Measurements from ENCODE around the gene RABGEF1. TPM values are rescaled to one million over a fixed set of nuclear protein-coding genes. Genes with fewer than 3 reads are reported as not detected.

RABGEF1 gene
- total RNA-seq, 1 experiment from 2014 or later: 35.2 TPM

- H3K9me3 ChIP-seq (ENCODE audit: insufficient read depth, low read depth): no peaks in the 10 kb centered on the region
- no peaks in the 10 kb centered on the region for H3K9me2 ChIP-seq (ENCODE audit: insufficient read depth)
- H3K27ac ChIP-seq: no peak overlapping the region
- CTCF ChIA-PET: no interaction called here
- no peak overlapping the region for H2AFZ ChIP-seq
- no peak overlapping the region for H3K4me3 ChIP-seq
- intact Hi-C loops (cut with micrococcal nuclease; ENCODE audit: unreplicated experiment): loop anchor here (5.0 kb wide), 1 partner anchor 524 kb away; no protein-coding TSS in a partner anchor
- H3K79me2 ChIP-seq (ENCODE audit: low read depth): no peaks in the 10 kb centered on the region
- no peaks in the 10 kb centered on the region for H3F3A ChIP-seq (ENCODE audit: insufficient read depth, low read depth)
- H3K4me2 ChIP-seq: no peak overlapping the region
- TF ChIP-seq CTCF (conservative IDR thresholded peaks at IDR 0.05) (no peak), EZH2 (IDR thresholded peaks at IDR 0.05; ENCODE audit: low read depth) (no peak)
- DNase-seq: no peak
- POLR2A ChIA-PET (ENCODE audit: unreplicated experiment): no interaction called here
- H3K27me3 ChIP-seq (ENCODE audit: insufficient read depth, low read depth): no peaks in the 10 kb centered on the region
- H3K36me3 ChIP-seq (ENCODE audit: low read depth): no peaks in the 10 kb centered on the region
- H4K20me1 ChIP-seq (ENCODE audit: insufficient read depth): no peaks in the 10 kb centered on the region
- H3K4me1 ChIP-seq (replicated peaks; ENCODE audit: insufficient read depth): no peaks in the 10 kb centered on the region
- BruUV-seq (replicated peaks): no TSS peak
Measured at GRCh38 chr7:66696774-66697191, 43.8 kb upstream of the RABGEF1 start.

- H3K9me2 ChIP-seq (ENCODE audit: insufficient read depth): no peaks in the 10 kb centered on the region
- no peaks in the 10 kb centered on the region for H3K36me3 ChIP-seq (ENCODE audit: low read depth)
- H4K20me1 ChIP-seq (ENCODE audit: insufficient read depth): no peaks in the 10 kb centered on the region
- H3K4me1 ChIP-seq (replicated peaks; ENCODE audit: insufficient read depth): no peaks in the 10 kb centered on the region
- no peak overlapping the region for H3K27ac ChIP-seq
- H3K9me3 ChIP-seq (ENCODE audit: insufficient read depth, low read depth): no peaks in the 10 kb centered on the region
- H3K79me2 ChIP-seq (ENCODE audit: low read depth): no peaks in the 10 kb centered on the region
- ChIA-PET CTCF (interaction anchor here (0.6 kb wide), 1 partner anchor 141 kb away, joined by 5 read pairs; no protein-coding TSS in a partner anchor), POLR2A (ENCODE audit: unreplicated experiment) (interaction anchor here (0.6 kb wide), 1 partner anchor 14 kb away, joined by 6 read pairs; no protein-coding TSS in a partner anchor)
- H3K4me2 ChIP-seq: no peak overlapping the region
- DNase-seq: no peak
- no TSS peak for BruUV-seq (replicated peaks)
- no peaks in the 10 kb centered on the region for H3K27me3 ChIP-seq (ENCODE audit: insufficient read depth, low read depth)
- no peak overlapping the region for H3K4me3 ChIP-seq
- H3F3A ChIP-seq (ENCODE audit: insufficient read depth, low read depth): no peaks in the 10 kb centered on the region
- H2AFZ ChIP-seq: no peak overlapping the region
- intact Hi-C loops (cut with micrococcal nuclease; ENCODE audit: unreplicated experiment): loop anchor here (5.0 kb wide), 1 partner anchor 525 kb away; no protein-coding TSS in a partner anchor
- TF ChIP-seq EZH2 (IDR thresholded peaks at IDR 0.05; ENCODE audit: low read depth): no peak
- TF ChIP-seq CTCF (conservative IDR thresholded peaks at IDR 0.05): no peak
Measured at GRCh38 chr7:66697449-66698438, 42.8 kb upstream of the RABGEF1 start.

- intact Hi-C loops (cut with micrococcal nuclease; ENCODE audit: unreplicated experiment): loop anchor here (5.0 kb wide), 1 partner anchor 526 kb away; no protein-coding TSS in a partner anchor
- no peaks in the 10 kb centered on the region for H4K20me1 ChIP-seq (ENCODE audit: insufficient read depth)
- H3K27me3 ChIP-seq (ENCODE audit: insufficient read depth, low read depth): no peaks in the 10 kb centered on the region
- no peak for DNase-seq
- no peaks in the 10 kb centered on the region for H3K79me2 ChIP-seq (ENCODE audit: low read depth)
- no peaks in the 10 kb centered on the region for H3K9me2 ChIP-seq (ENCODE audit: insufficient read depth)
- TF ChIP-seq EZH2 (IDR thresholded peaks at IDR 0.05; ENCODE audit: low read depth) (no peak), CTCF (conservative IDR thresholded peaks at IDR 0.05) (no peak)
- H3K36me3 ChIP-seq (ENCODE audit: low read depth): no peaks in the 10 kb centered on the region
- no peak overlapping the region for H3K27ac ChIP-seq
- CTCF ChIA-PET: no interaction called here
- H3K4me1 ChIP-seq (replicated peaks; ENCODE audit: insufficient read depth): no peaks in the 10 kb centered on the region
- H3K9me3 ChIP-seq (ENCODE audit: insufficient read depth, low read depth): no peaks in the 10 kb centered on the region
- no peak overlapping the region for H2AFZ ChIP-seq
- no peaks in the 10 kb centered on the region for H3F3A ChIP-seq (ENCODE audit: insufficient read depth, low read depth)
- POLR2A ChIA-PET (ENCODE audit: unreplicated experiment): no interaction called here
- BruUV-seq (replicated peaks): no TSS peak
- H3K4me3 ChIP-seq: no peak overlapping the region
- no peak overlapping the region for H3K4me2 ChIP-seq
Measured at GRCh38 chr7:66698652-66699205, 41.8 kb upstream of the RABGEF1 start.

Data from PC-9 (cell line).